Natural killer cell (primary cell): Measurements from ENCODE around the gene GALNT17. TPM values are rescaled to one million over a fixed set of nuclear protein-coding genes. Genes with fewer than 3 reads are reported as not detected.

ENCODE experiments used
- ATAC-seq, 3 donors: fragments of 150-1000 bp in 2 of 3; fragments of 200-7000 bp in 1 of 3; cut with Tn5 transposase; 1 replicate in 1 of 3; 2 replicates in 2 of 3; pipeline ENCODE4 v1.10.0; 2021; ENCODE audit warnings: mild to moderate bottlenecking in 2 of 3, moderate library complexity in 2 of 3
- DNase-seq, 2 donors: peaks; one replicate each; pipeline versions ENCODE4 v3.0.0 to v3.0.0-alpha.2; 2013 to 2021; ENCODE audit warnings: mixed read lengths in 1 of 2
- H3K27ac ChIP-seq: one replicate; pipeline ENCODE4 v1.5.1; 2013; ENCODE audit warnings: mild to moderate bottlenecking, low read length
- H3K27me3 ChIP-seq: one replicate; pipeline ENCODE4 v1.6.1; 2013; ENCODE audit warnings: low read length; ENCODE audit not compliant: control insufficient read depth, insufficient read depth
- H3K36me3 ChIP-seq: one replicate; pipeline ENCODE4 v1.6.1; 2013; ENCODE audit warnings: low read length; ENCODE audit not compliant: control insufficient read depth, insufficient read depth
- H3K4me1 ChIP-seq: one replicate; pipeline ENCODE4 v1.6.1; 2013; ENCODE audit warnings: low read length; ENCODE audit not compliant: control insufficient read depth, insufficient read depth
- H3K4me3 ChIP-seq: one replicate; pipeline ENCODE4 v1.5.1; 2013; ENCODE audit warnings: low read length
- H3K9me3 ChIP-seq: one replicate; pipeline ENCODE4 v1.6.1; 2013; ENCODE audit warnings: low read length; ENCODE audit not compliant: control insufficient read depth, insufficient read depth
- H3K27ac Mint-ChIP-seq, 2 donors: one replicate each; pipeline ENCODE4 v1.8.0; 2022; ENCODE audit warnings: mild to moderate bottlenecking in 2 of 2, mixed read lengths in 2 of 2, moderate library complexity in 1 of 2
- H3K27me3 Mint-ChIP-seq, 2 donors: one replicate each; pipeline ENCODE4 v1.8.0; 2022; ENCODE audit warnings: low read depth in 2 of 2, mixed read lengths in 2 of 2
- H3K36me3 Mint-ChIP-seq: one replicate; pipeline ENCODE4 v1.8.0; 2022; ENCODE audit warnings: mixed read lengths
- H3K4me1 Mint-ChIP-seq, 2 donors: one replicate each; pipeline ENCODE4 v1.8.0; 2022; ENCODE audit warnings: mixed read lengths in 2 of 2
- H3K4me3 Mint-ChIP-seq: one replicate; pipeline ENCODE4 v1.8.0; 2022; ENCODE audit warnings: mild to moderate bottlenecking, moderate library complexity, mixed read lengths
- H3K9me3 Mint-ChIP-seq, 2 donors: one replicate each; pipeline ENCODE4 v1.8.0; 2022; ENCODE audit warnings: mixed read lengths in 2 of 2
- CTCF ChIP-seq: fragments of 200-600 bp; IDR thresholded peaks from one replicate; pipeline ENCODE4 v1.8.0; 2022; ENCODE audit warnings: antibody characterized with exemption
- WGBS: methylation state at CpG from one replicate; pipeline ENCODE4 v1.1.7; 2013; ENCODE audit warnings: missing lambda C conversion rate; ENCODE audit not compliant: insufficient coverage; 5-methylcytosine and 5-hydroxymethylcytosine counted together
- intact Hi-C: fragments of 100-400 bp; cut with micrococcal nuclease; formaldehyde crosslinking; loops from one replicate; pipeline ENCODE4 v1.14.2; 2022
- total RNA-seq, 4 donors: library from RNA; stranded (reverse); fragments of 120-200 nt in 1 of 4; gene quantifications; one replicate each; pipeline versions ENCODE4 v1.2.3 to v1.2.4, GENCODE V29; 2013 to 2022

Gene GALNT17
- total RNA-seq, 3 donors from 2014 or later (not counting 1 experiment from before 2014, with no cell fraction given) = not detected

GRCh38 chr7:71229699-71230098 is 97.8 kb downstream of the GALNT17 start:
- Histone ChIP-seq H3K27me3 (no peaks in the 10 kb centered on the region), H3K36me3 (no peaks in the 10 kb centered on the region), H3K9me3 (peaks cover 32% of the 10 kb centered on the region), H3K4me1 (no peaks in the 10 kb centered on the region), H3K27ac (no peak overlapping the region), H3K4me3 (no peak overlapping the region)
- Mint-ChIP-seq H3K4me3 (no peak overlapping the region), H3K27me3 (no peaks in the 10 kb centered on the region), H3K27ac (no peak overlapping the region), H3K9me3 (peaks cover 18% of the 10 kb centered on the region in 2 donors), H3K36me3 (peaks cover 7% of the 10 kb centered on the region), H3K4me1 (no peaks in the 10 kb centered on the region)
- DNase-seq (no peak), ATAC-seq (no peak)
- intact Hi-C loops = no loop called here
- 88% methylated on average over 6 of the region's 6 CpGs for WGBS
- no peak for TF ChIP-seq CTCF

GRCh38 chr7:71235253-71235652 is 103.3 kb downstream of the GALNT17 start:
- Histone ChIP-seq H3K27me3 (no peaks in the 10 kb centered on the region), H3K36me3 (no peaks in the 10 kb centered on the region), H3K4me3 (no peak overlapping the region), H3K9me3 (peaks cover 15% of the 10 kb centered on the region), H3K4me1 (no peaks in the 10 kb centered on the region), H3K27ac (no peak overlapping the region)
- ATAC-seq (no peak), DNase-seq (no peak)
- Mint-ChIP-seq H3K4me3 (no peak overlapping the region), H3K36me3 (peaks cover under 1% of the 10 kb centered on the region), H3K27ac (no peak overlapping the region), H3K27me3 (no peaks in the 10 kb centered on the region), H3K4me1 (no peaks in the 10 kb centered on the region), H3K9me3 (peaks cover 8 to 13% of the 10 kb centered on the region in 2 donors)
- no peak for TF ChIP-seq CTCF
- intact Hi-C loops = no loop called here
- WGBS = 96% methylated on average over 9 of the region's 10 CpGs

- ATAC-seq = no peak
- Histone ChIP-seq H3K27ac (no peak overlapping the region), H3K4me1 (no peaks in the 10 kb centered on the region), H3K27me3 (no peaks in the 10 kb centered on the region), H3K9me3 (peaks cover 12% of the 10 kb centered on the region), H3K36me3 (no peaks in the 10 kb centered on the region), H3K4me3 (no peak overlapping the region)
- Mint-ChIP-seq H3K9me3 (peaks cover 8 to 11% of the 10 kb centered on the region in 2 donors), H3K4me3 (no peak overlapping the region), H3K36me3 (no peaks in the 10 kb centered on the region), H3K4me1 (no peaks in the 10 kb centered on the region), H3K27ac (no peak overlapping the region), H3K27me3 (no peaks in the 10 kb centered on the region)
- no peak for TF ChIP-seq CTCF
- WGBS = 84% methylated on average over 16 of the region's 16 CpGs
- intact Hi-C loops = no loop called here
- no peak for DNase-seq
Measured at GRCh38 chr7:71236230-71237105, 104.5 kb downstream of the GALNT17 start.
